AG04450 (cell line): ENCODE results near the gene RABEP2. TPM values are rescaled to one million over a fixed set of nuclear protein-coding genes. Genes with fewer than 3 reads are reported as not detected.

ENCODE experiments used
- CTCF ChIA-PET: fragments of 300-600, 350-600 bp; formaldehyde crosslinking; extraction: SDS; loops from one replicate; lab custom pipeline; 2022; ENCODE audit warnings: antibody characterized with exemption, inconsistent platforms; lab: Charles Lee
- POLR2A ChIA-PET: fragments of 350-600 bp; formaldehyde crosslinking; extraction: SDS; loops from one replicate; lab custom pipeline; 2021; ENCODE audit warnings: antibody characterized with exemption, inconsistent platforms; lab: Yijun Ruan, JAX
- DNase-seq: peaks from one replicate; pipeline ENCODE4 v3.0.0-alpha.2; 2011; ENCODE audit warnings: low read depth, low spot score
- H3K27ac ChIP-seq: one replicate; pipeline ENCODE4 v1.5.1; 2012; ENCODE audit warnings: low read depth, low read length, control low read depth
- H3K27me3 ChIP-seq: one replicate; pipeline ENCODE4 v1.6.0; 2012; ENCODE audit warnings: low read length; ENCODE audit not compliant: control insufficient read depth, insufficient read depth
- H3K4me3 ChIP-seq: 2 replicates; pipeline ENCODE4 v1.5.1; 2011; ENCODE audit warnings: mild to moderate bottlenecking, low read depth, low read length, control low read depth
- H3K9me3 ChIP-seq: 2 replicates; pipeline ENCODE4 v1.5.1; 2012; ENCODE audit warnings: low read length; ENCODE audit not compliant: control insufficient read depth, insufficient read depth
- polyA plus RNA-seq: library from polyadenylated mRNA; depleted of rRNA; stranded (reverse); fragments of >200 nt; gene quantifications from 2 replicates; pipeline ENCODE4 v1.2.3, GENCODE V29; 2011
- TF ChIP-seq, protein P1 (sequence below): IDR thresholded peaks from 2 replicates; pipeline ENCODE4 v1.5.1; 2011; ENCODE audit warnings: low read depth, low read length, control low read depth, inconsistent platforms

Gene RABEP2
- polyA plus RNA-seq, 1 experiment = 9.0 TPM

- Histone ChIP-seq H3K27me3 (no peaks in the 10 kb centered on the region), H3K9me3 (no peaks in the 10 kb centered on the region; the same call in 1 of the 2 replicates), H3K27ac (no peak overlapping the region), H3K4me3 (no peak overlapping the region)
- CTCF ChIA-PET = no interaction called here
- TF ChIP-seq, protein P1, sequence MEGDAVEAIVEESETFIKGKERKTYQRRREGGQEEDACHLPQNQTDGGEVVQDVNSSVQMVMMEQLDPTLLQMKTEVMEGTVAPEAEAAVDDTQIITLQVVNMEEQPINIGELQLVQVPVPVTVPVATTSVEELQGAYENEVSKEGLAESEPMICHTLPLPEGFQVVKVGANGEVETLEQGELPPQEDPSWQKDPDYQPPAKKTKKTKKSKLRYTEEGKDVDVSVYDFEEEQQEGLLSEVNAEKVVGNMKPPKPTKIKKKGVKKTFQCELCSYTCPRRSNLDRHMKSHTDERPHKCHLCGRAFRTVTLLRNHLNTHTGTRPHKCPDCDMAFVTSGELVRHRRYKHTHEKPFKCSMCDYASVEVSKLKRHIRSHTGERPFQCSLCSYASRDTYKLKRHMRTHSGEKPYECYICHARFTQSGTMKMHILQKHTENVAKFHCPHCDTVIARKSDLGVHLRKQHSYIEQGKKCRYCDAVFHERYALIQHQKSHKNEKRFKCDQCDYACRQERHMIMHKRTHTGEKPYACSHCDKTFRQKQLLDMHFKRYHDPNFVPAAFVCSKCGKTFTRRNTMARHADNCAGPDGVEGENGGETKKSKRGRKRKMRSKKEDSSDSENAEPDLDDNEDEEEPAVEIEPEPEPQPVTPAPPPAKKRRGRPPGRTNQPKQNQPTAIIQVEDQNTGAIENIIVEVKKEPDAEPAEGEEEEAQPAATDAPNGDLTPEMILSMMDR = no peak
- no peak for DNase-seq
- POLR2A ChIA-PET = no interaction called here
These were observed 19.7 kb downstream of the RABEP2 start for GRCh38 chr16:28905229-28905754.

DNA sequence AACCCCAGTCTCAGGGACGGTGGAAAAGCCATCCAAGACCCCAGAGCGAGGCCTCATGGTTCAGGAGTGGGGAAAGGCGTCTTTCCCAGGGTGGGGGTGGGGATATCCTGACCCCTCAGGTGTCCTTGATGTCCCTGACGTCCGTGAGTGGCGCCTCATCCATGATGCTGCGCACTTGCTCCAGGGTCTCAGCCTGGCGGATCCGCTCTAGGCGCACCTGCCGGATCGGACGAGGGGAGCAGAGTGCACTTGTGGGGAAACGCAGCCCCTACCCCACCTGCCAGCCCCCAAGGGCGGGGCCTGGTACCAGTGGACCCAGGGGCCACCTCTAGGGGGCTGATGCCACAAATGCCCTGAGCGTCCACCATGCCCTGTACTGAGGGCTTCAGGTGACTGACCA, 20.2 kb downstream of the RABEP2 start:
- POLR2A ChIA-PET = no interaction called here
- Histone ChIP-seq H3K27ac (no peak overlapping the region), H3K9me3 (no peaks in the 10 kb centered on the region; the same call in 1 of the 2 replicates), H3K4me3 (no peak overlapping the region), H3K27me3 (no peaks in the 10 kb centered on the region)
- no peak for DNase-seq
- TF ChIP-seq, protein P1 = no peak
- CTCF ChIA-PET = no interaction called here

DNA sequence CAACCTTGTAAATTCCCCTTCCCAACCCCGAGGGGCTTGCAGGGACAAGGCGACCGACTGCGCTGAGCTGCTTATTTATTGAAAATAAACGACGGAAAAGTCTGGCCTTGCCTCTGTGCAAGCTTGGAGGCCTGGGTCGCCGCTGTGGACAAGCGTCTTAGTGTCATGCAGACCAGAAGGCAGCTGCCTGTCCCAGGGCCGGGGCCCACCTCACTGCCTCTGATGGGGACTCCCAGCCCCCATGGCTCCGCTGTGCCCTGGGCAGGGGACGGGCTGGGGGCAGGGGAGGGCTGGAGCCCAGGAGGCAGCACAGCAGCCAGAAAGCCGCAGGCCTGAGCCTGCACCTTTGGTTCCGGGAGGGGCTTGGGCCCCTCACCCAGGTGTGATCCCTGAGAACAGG, 20.7 kb downstream of the RABEP2 start:
- no peaks in the 10 kb centered on the region; the same call in 1 of the 2 replicates for H3K9me3 ChIP-seq
- H3K27me3 ChIP-seq = no peaks in the 10 kb centered on the region
- TF ChIP-seq, protein P1 = no peak
- POLR2A ChIA-PET = no interaction called here
- H3K4me3 ChIP-seq = no peak overlapping the region
- H3K27ac ChIP-seq = no peak overlapping the region
- no peak for DNase-seq
- CTCF ChIA-PET = no interaction called here

GRCh38 chr16:28903344-28904042, 21.5 kb downstream of the RABEP2 start:
- CTCF ChIA-PET = no interaction called here
- no peak for DNase-seq
- Histone ChIP-seq H3K27me3 (no peaks in the 10 kb centered on the region), H3K4me3 (no peak overlapping the region), H3K27ac (no peak overlapping the region), H3K9me3 (no peaks in the 10 kb centered on the region; the same call in 1 of the 2 replicates)
- POLR2A ChIA-PET = no interaction called here
- TF ChIP-seq, protein P1 = no peak

DNA sequence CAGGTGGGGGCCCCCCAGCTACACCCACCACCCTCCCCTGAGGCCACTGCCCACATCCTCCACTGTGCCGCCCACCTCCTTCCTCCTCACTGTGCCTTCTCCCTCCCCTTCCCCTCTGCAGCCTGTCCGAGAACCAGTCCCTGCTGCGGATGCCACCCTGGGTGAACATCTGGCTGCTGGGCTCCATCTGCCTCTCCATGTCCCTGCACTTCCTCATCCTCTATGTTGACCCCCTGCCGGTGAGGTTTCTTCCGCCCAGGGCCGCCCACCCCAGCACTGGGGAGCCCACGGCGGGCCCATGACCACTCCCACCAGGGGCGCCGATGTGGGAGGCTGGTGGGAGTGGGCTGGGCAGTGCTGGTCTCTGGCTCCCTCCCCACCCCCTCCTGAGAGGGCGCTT, 22.1 kb downstream of the RABEP2 start:
- Histone ChIP-seq H3K9me3 (no peaks in the 10 kb centered on the region; the same call in 1 of the 2 replicates), H3K27me3 (no peaks in the 10 kb centered on the region), H3K27ac (no peak overlapping the region), H3K4me3 (no peak overlapping the region)
- TF ChIP-seq, protein P1 = no peak
- CTCF ChIA-PET = no interaction called here
- POLR2A ChIA-PET = no interaction called here
- no peak for DNase-seq
